Activated naive CD8-positive, alpha-beta T cell treated with anti-CD3 and anti-CD28 coated beads, Interleukin-2, amount 50 U/mL, for 24 hours (primary cell): ENCODE measurements around the gene SLC35G4.
"Not testable (repeated sequence)": the region's sequence is repeated elsewhere in the genome, so short reads cannot be mapped to it uniquely, and the experiment has no call there.

ENCODE experiments used
- ATAC-seq: fragments of 150-1000 bp; cut with Tn5 transposase; one replicate; pipeline ENCODE4 v1.10.0; 2021
- DNase-seq: peaks from one replicate; pipeline ENCODE4 v3.0.0; 2021
- H3K27ac Mint-ChIP-seq: one replicate; pipeline ENCODE4 v1.8.0; 2021; ENCODE audit warnings: mild to moderate bottlenecking, mixed read lengths
- H3K27me3 Mint-ChIP-seq: one replicate; pipeline ENCODE4 v1.8.0; 2021; ENCODE audit warnings: mixed read lengths
- H3K36me3 Mint-ChIP-seq: one replicate; pipeline ENCODE4 v1.8.0; 2021; ENCODE audit warnings: low read depth, mixed read lengths
- H3K4me1 Mint-ChIP-seq: one replicate; pipeline ENCODE4 v1.8.0; 2021; ENCODE audit warnings: mixed read lengths
- H3K4me3 Mint-ChIP-seq: one replicate; pipeline ENCODE4 v1.8.0; 2021; ENCODE audit warnings: mild to moderate bottlenecking, moderate library complexity, mixed read lengths
- H3K9me3 Mint-ChIP-seq: one replicate; pipeline ENCODE4 v1.8.0; 2021; ENCODE audit warnings: mixed read lengths

The SLC35G4 gene

GRCh38 chr18:11609488-11609887 lies at the start of gene SLC35G4:
Gene SLC35G4, plus strand, starts transcription at chr18:11609596. Its CDS starts 0 bp downstream, at chr18:11609596.
- not testable (repeated sequence) for H3K36me3 Mint-ChIP-seq, H3K4me1 Mint-ChIP-seq, DNase-seq, H3K9me3 Mint-ChIP-seq, ATAC-seq, H3K27ac Mint-ChIP-seq, H3K27me3 Mint-ChIP-seq, H3K4me3 Mint-ChIP-seq

- no peak for ATAC-seq
These were observed 48.1 kb upstream of the SLC35G4 start for GRCh38 chr18:11561293-11561692.

GRCh38 chr18:11565716-11566115 lies 43.7 kb upstream of the SLC35G4 start:
- Mint-ChIP-seq H3K4me3 (no peak overlapping the region), H3K27ac (no peak overlapping the region), H3K9me3 (no peaks in the 10 kb centered on the region), H3K4me1 (no peaks in the 10 kb centered on the region), H3K27me3 (no peaks in the 10 kb centered on the region), H3K36me3 (no peaks in the 10 kb centered on the region)
- DNase-seq, result no peak
- ATAC-seq, result no peak

More at GRCh38 chr18:11561293-11561692, 48.1 kb upstream of the SLC35G4 start:
- Mint-ChIP-seq H3K27ac (no peak overlapping the region), H3K4me1 (no peaks in the 10 kb centered on the region), H3K36me3 (no peaks in the 10 kb centered on the region), H3K4me3 (no peak overlapping the region), H3K9me3 (no peaks in the 10 kb centered on the region), H3K27me3 (peaks cover 2% of the 10 kb centered on the region)
- no peak for DNase-seq

GRCh38 chr18:11566236-11566965 lies 43.0 kb upstream of the SLC35G4 start:
- no peaks in the 10 kb centered on the region for H3K4me1 Mint-ChIP-seq
- H3K4me3 Mint-ChIP-seq, result no peak overlapping the region
- no peaks in the 10 kb centered on the region for H3K27me3 Mint-ChIP-seq
- no peaks in the 10 kb centered on the region for H3K9me3 Mint-ChIP-seq
- no peak overlapping the region for H3K27ac Mint-ChIP-seq
- ATAC-seq (no peak), DNase-seq (no peak)
- no peaks in the 10 kb centered on the region for H3K36me3 Mint-ChIP-seq

GRCh38 chr18:11567396-11567795 lies 42.0 kb upstream of the SLC35G4 start:
- Mint-ChIP-seq H3K36me3 (no peaks in the 10 kb centered on the region), H3K9me3 (no peaks in the 10 kb centered on the region), H3K27me3 (no peaks in the 10 kb centered on the region), H3K4me1 (no peaks in the 10 kb centered on the region), H3K4me3 (no peak overlapping the region), H3K27ac (no peak overlapping the region)
- ATAC-seq, result no peak
- DNase-seq, result no peak

- no peaks in the 10 kb centered on the region for H3K4me1 Mint-ChIP-seq
- H3K9me3 Mint-ChIP-seq, result no peaks in the 10 kb centered on the region
- H3K4me3 Mint-ChIP-seq, result no peak overlapping the region
- H3K27ac Mint-ChIP-seq, result no peak overlapping the region
- peaks cover 2% of the 10 kb centered on the region for H3K27me3 Mint-ChIP-seq
- no peaks in the 10 kb centered on the region for H3K36me3 Mint-ChIP-seq
- DNase-seq (no peak), ATAC-seq (no peak)
These were observed 39.3 kb upstream of the SLC35G4 start for GRCh38 chr18:11570073-11570588.

GRCh38 chr18:11570769-11571412 lies 38.5 kb upstream of the SLC35G4 start:
- Mint-ChIP-seq H3K36me3 (no peaks in the 10 kb centered on the region), H3K27ac (no peak overlapping the region), H3K4me1 (no peaks in the 10 kb centered on the region), H3K4me3 (no peak overlapping the region), H3K27me3 (peaks cover 2% of the 10 kb centered on the region), H3K9me3 (no peaks in the 10 kb centered on the region)
- ATAC-seq, result no peak
- no peak for DNase-seq

GRCh38 chr18:11572201-11572600 lies 37.2 kb upstream of the SLC35G4 start:
- H3K9me3 Mint-ChIP-seq, result no peaks in the 10 kb centered on the region
- no peak overlapping the region for H3K4me3 Mint-ChIP-seq
- no peak for DNase-seq
- ATAC-seq, result no peak
- peaks cover 5% of the 10 kb centered on the region for H3K4me1 Mint-ChIP-seq
- no peaks in the 10 kb centered on the region for H3K36me3 Mint-ChIP-seq
- H3K27ac Mint-ChIP-seq, result no peak overlapping the region
- H3K27me3 Mint-ChIP-seq, result peaks cover 2% of the 10 kb centered on the region

- Mint-ChIP-seq H3K27me3 (peaks cover 2% of the 10 kb centered on the region), H3K36me3 (no peaks in the 10 kb centered on the region), H3K4me1 (peaks cover 14% of the 10 kb centered on the region), H3K9me3 (no peaks in the 10 kb centered on the region), H3K4me3 (no peak overlapping the region), H3K27ac (no peak overlapping the region)
- DNase-seq, result no peak
- no peak for ATAC-seq
These were observed 34.9 kb upstream of the SLC35G4 start for GRCh38 chr18:11574545-11574944.

- Mint-ChIP-seq H3K4me1 (peaks cover 14% of the 10 kb centered on the region), H3K27me3 (peaks cover 2% of the 10 kb centered on the region), H3K27ac (no peak overlapping the region), H3K4me3 (no peak overlapping the region), H3K36me3 (no peaks in the 10 kb centered on the region), H3K9me3 (no peaks in the 10 kb centered on the region)
- ATAC-seq (no peak), DNase-seq (no peak)
These were observed 31.9 kb upstream of the SLC35G4 start for GRCh38 chr18:11577271-11578112.

GRCh38 chr18:11578799-11579198 lies 30.6 kb upstream of the SLC35G4 start:
- Mint-ChIP-seq H3K27me3 (no peaks in the 10 kb centered on the region), H3K4me3 (no peak overlapping the region), H3K9me3 (no peaks in the 10 kb centered on the region), H3K4me1 (peaks cover 14% of the 10 kb centered on the region), H3K36me3 (no peaks in the 10 kb centered on the region), H3K27ac (no peak overlapping the region)
- DNase-seq (no peak), ATAC-seq (no peak)

- Mint-ChIP-seq H3K9me3 (no peaks in the 10 kb centered on the region), H3K27ac (no peak overlapping the region), H3K4me1 (peaks cover 14% of the 10 kb centered on the region), H3K27me3 (no peaks in the 10 kb centered on the region), H3K4me3 (no peak overlapping the region), H3K36me3 (no peaks in the 10 kb centered on the region)
- no peak for DNase-seq
- ATAC-seq, result no peak
These were observed 29.5 kb upstream of the SLC35G4 start for GRCh38 chr18:11579916-11580315.

- peaks cover 12% of the 10 kb centered on the region for H3K4me1 Mint-ChIP-seq
- no peak overlapping the region for H3K27ac Mint-ChIP-seq
- H3K27me3 Mint-ChIP-seq, result no peaks in the 10 kb centered on the region
- ATAC-seq, result no peak
- no peak overlapping the region for H3K4me3 Mint-ChIP-seq
- H3K9me3 Mint-ChIP-seq, result no peaks in the 10 kb centered on the region
- DNase-seq, result no peak
- H3K36me3 Mint-ChIP-seq, result no peaks in the 10 kb centered on the region
These were observed 28.1 kb upstream of the SLC35G4 start for GRCh38 chr18:11581286-11581685.

- ATAC-seq, result no peak
- Mint-ChIP-seq H3K9me3 (no peaks in the 10 kb centered on the region), H3K36me3 (no peaks in the 10 kb centered on the region), H3K27ac (no peak overlapping the region), H3K4me3 (no peak overlapping the region), H3K27me3 (peaks cover 2% of the 10 kb centered on the region), H3K4me1 (peaks cover 16% of the 10 kb centered on the region)
- DNase-seq, result no peak
These were observed 23.8 kb upstream of the SLC35G4 start for GRCh38 chr18:11585596-11585995.
